HG02610 (cell line): Measurements from ENCODE around the gene CXCL5.
A peak's percentile ranks its signal among the peaks of the same experiment; 100 is the strongest.

Experiments
- ATAC-seq: cut with Tn5 transposase; IDR thresholded peaks from one replicate; pipeline ENCODE4 v1.9.1; 2021; ENCODE audit warnings: mild to moderate bottlenecking, moderate library complexity; ENCODE audit not compliant: unreplicated experiment

CXCL5 gene

GRCh38 chr4:73998040-73999011 lies at the start of gene CXCL5:
Gene CXCL5 (minus strand): TSS chr4:73998677. CDS start chr4:73998581, 96 bp downstream.
- no peak for ATAC-seq

GRCh38 chr4:74047152-74047551 lies 48.7 kb upstream of the CXCL5 start:
- ATAC-seq = no peak

DNA sequence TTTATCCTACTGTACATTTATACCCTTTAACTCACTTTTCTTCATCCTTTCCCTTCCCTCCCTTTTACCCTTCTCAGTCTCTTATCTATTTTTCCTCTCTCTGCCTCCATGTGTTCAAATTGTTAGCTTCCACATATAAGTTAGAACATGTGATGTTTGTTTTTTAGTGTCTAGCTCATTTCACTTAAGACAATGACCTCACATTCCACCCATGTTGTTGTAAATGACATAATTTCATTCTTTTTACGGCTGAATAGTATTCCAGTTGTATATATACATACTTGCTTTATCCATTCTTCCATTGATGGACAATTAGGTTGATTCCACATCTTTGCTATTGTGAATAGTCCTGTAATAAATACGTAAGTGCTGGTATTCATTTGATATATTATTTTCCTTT lies 47.3 kb upstream of the CXCL5 start:
- ATAC-seq = no peak

- no peak for ATAC-seq
Observed at GRCh38 chr4:74045247-74045646, 46.8 kb upstream of the CXCL5 start.

- ATAC-seq = no peak
Observed at GRCh38 chr4:74044677-74045076, 46.2 kb upstream of the CXCL5 start.

DNA sequence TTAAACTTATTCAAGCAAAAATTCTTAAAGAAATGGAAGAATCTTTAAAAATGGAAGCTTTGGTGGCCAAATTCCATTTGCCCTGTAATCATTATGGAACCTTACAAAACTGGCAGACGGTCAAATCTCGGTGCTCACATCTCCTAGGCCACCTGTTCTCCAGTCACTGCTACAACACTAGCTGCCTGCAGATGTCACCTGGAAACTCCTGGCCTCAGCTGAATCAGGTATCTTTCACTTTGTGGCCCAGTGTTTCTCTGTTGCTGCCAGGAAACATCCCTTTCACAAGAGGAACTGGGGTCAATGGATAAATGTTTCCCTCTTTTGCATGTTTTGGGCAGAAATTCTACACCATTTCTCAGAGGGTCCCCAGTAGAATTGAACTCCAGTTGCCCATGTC lies 44.2 kb upstream of the CXCL5 start:
- no peak for ATAC-seq

DNA sequence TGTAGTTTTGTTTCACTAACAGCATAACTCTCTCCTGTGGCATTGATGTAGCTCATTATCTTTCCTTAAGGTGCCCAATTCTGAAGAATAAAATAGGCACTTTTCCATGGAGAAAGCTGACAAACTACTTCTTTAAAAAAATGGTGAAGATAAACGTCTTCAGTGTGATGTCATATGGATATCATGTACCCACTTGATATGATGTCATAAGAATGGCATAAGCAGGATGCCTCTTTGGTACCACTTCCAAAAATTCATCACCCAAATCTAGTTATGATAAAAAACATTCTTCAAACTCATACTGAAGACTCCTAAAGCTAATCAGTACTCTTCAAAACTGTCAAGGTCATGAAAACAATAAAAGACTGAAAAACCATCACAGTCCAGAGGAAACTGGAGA lies 42.9 kb upstream of the CXCL5 start:
- no peak for ATAC-seq

- ATAC-seq = peak; percentile 4
Observed at GRCh38 chr4:74039315-74039763, 40.9 kb upstream of the CXCL5 start.

DNA sequence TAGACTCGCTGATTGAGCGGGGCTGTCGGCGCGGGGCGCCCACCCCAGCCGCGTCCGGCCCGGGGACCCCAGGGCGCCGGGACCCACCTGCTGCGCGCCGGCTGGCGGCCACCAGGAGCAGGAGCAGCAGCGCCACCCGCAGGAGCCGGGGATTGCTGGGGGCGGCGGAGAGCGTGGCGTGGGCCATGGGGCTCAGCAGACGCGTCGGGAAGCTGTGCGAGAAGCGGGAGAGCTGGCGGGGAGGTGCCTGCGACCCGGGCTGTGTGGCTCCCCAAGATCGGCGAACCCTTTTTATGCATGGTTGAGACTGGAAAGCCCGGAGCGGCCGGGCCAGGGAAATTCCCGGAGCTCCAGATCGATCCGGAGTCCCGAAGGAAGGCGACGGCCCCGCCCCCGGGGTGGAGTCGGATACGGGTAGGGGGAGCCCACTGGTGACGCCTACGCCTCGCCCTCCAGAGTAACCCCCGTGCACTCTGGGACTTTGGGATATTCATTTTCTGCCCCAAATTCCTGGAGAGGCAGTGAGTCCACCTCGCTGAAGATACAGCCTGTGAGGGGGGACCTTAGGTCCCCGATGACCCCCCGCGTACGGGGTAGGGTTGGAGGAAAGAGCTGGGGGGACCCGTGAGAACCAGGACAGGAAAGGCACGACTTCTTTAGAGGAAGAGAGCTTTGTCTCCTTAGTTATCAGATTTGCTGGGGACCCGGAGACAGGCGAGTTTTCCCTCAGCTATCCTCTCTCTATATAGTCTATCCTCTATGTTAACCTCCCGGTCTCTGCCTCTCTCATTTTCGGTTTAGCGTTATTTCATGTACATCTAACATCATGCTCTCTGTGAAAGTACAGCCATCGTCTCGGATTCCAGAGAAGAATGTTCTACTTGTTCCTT lies 40.2 kb upstream of the CXCL5 start, which contains the start of gene CXCL3:
TSS of gene CXCL3 (minus strand) at position 265 of the 890 bp plus-strand sequence. CDS start at position 187, 78 bp downstream.
- ATAC-seq = peak; percentile 82

DNA sequence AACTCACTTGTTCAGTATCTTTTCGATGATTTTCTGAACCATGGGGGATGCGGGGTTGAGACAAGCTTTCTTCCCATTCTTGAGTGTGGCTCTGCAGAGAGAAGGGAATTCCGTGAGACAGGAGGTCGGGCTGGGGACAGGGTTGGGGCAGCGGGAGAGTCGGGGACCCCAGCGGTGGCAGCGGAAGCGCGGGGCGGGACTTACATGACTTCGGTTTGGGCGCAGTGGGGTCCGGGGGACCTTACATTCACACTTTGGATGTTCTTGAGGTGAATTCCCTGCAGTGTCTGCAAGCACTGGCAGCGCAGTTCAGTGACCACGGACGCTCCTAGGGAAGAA lies 39.6 kb upstream of the CXCL5 start:
- ATAC-seq = peak; percentile 8

DNA sequence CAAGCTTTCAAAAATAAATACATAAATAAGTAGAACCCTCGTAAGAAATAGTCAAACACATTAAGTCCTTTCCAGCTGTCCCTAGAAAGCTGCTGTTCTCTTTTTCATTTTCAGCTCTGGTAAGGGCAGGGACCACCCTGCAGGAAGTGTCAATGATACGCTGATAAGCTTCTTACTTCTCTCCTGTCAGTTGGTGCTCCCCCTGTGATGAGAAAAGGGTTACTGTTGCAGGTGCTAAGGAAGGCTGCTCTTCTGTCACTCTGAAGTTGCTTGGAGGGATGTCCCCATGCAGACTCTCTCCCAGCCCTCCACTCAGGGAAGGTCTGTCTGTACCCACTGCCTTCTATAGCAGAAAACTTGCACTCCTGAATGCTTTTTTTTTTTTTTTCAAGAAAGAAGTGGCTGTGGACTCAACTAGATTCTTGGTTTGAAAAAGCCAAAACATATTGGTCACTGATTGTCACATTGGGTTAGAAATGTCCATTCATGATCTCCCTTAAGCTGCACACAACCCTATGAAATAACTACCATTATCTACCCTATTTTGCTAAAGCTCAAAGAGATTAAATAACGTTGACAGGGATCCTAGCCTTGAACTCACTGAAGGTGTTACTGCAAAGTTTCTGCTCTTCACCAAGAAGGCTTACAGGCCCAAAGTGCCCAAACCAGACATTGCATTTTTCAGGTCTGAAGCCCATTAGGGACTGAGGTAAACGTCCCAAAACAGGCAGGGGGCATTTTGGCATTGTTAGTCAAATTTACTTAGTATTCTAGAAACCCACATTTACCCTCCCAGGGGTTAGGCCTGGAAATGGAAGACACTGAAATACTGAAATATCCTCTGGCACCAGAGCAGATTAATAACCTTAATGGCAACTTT lies 38.8 kb upstream of the CXCL5 start:
- no peak for ATAC-seq

DNA sequence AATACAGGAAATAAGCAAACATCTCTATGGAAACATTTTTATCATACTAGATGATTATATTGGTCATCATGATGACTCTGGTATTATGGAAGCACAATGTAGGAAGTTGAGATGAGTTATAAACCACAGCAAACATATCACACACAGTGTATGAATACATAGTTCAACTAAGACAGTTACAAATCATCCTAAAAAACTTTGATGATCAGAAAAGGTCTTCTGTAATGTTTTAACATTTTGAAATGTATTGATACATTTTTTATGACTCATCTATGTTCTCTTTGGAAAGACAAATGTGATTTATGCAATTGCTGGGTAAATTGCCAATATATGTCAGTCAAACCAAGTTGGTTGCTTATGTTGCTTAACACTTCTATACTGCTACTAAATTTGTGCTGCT lies 35.3 kb upstream of the CXCL5 start:
- ATAC-seq = no peak

DNA sequence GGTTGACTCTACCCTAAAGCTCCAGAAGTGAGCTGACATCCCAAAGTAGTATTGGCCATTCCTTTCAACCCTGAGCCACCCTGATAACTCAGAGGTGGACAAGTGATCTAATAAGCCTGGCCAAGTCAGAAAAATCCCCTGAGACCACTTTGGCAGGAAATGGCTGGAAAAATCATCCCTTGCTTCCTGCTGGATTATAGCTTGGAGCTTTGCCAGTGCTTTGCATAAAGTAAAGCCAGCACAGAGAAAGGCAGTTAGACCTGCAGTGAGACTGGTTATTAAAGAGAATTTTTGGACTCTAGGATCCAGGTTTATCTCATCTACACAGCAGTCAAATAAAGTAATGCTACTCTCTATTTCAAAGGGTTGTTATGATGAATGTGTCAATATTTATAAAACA lies 33.6 kb upstream of the CXCL5 start:
- ATAC-seq = no peak

- ATAC-seq = no peak
Observed at GRCh38 chr4:74031576-74031975, 33.1 kb upstream of the CXCL5 start.

DNA sequence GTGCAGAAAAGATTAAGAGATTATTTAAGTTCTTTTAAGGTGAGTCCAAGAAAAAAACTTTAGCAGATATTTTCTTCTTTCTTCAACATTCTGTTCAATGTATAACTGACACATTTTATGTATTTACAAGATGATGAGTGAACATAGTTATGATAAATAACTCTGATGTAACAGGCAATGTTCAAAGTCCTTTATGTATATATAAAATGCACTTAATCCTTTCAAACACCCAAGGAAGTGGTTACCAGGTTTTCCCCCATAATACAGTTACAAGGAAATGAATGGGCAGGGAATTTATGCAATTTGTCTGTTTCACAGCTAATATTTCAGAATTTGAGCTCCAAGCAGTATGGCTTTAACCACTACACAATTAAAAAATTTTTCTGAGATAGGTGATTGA lies 31.8 kb upstream of the CXCL5 start:
- no peak for ATAC-seq

DNA sequence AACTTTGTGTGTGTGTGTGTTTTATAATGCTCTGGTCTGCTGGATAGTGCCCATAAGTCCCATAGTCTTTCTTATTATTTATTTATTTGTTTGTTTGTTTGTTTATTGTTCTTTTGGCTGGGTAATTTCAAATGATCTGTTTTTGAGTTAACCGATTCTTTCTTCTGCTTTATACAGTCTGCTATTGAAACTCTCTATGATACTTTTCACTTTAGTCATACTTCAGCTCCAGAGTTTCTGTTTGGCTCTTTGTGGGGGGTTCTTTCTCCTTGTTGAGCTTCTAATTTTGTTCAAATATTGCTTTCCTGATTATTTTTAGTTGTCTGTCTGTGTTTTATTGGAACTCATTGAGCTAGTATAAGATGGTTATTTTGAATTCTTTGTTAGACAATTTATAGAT lies 30.0 kb upstream of the CXCL5 start:
- ATAC-seq = no peak

GRCh38 chr4:74023709-74024108 lies 25.2 kb upstream of the CXCL5 start:
- no peak for ATAC-seq

- ATAC-seq = no peak
Observed at GRCh38 chr4:74021601-74022000, 23.1 kb upstream of the CXCL5 start.

DNA sequence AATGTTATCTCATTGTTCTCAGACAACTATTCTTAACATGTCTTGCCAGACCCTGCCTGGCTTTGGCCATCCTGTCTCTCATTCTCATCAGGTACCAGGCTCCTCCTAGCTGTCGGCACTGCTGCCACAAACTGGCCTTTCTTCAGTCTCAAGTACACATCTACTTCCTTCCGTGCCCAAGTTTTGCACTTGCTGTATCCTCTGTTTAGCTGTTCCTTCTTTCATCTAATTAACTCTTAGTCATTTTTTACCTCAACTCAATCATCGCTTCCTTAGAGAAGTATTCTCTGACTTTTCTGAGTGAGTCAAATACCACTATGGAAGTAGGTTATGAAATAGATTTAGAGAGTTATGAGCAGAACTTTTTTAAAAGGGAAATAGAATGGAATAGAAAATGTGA lies 20.3 kb upstream of the CXCL5 start:
- no peak for ATAC-seq

DNA sequence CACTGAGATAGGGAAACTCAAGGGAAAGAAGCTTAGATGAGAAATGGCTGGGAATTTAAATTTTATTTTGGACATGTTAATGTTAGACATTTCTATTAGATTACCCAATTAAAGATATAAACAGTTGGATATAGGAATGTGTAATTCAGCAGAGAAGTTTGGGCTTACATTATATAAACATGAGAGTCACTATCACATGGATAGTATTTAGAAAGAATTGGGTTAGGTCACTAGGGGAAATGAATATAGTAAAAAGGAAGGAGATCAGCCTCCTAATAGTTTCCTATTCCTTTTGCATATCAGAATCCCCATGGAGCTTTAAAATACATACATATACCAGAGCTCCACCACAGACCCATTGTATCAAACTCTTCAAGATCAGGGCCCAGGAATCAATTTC lies 19.6 kb upstream of the CXCL5 start:
- ATAC-seq = no peak

GRCh38 chr4:74016068-74016467 lies 17.6 kb upstream of the CXCL5 start:
- ATAC-seq = no peak
